Umbilical cord (tissue), 2 donors: Measurements from ENCODE around the gene MARCHF9. TPM values are rescaled to one million over a fixed set of nuclear protein-coding genes. Genes with fewer than 3 reads are reported as not detected.
A peak's percentile ranks its signal among the peaks of the same experiment; 100 is the strongest.

Source experiments
- DNase-seq: peaks from one replicate; pipeline ENCODE4 v3.0.0-alpha.2; 2015; ENCODE audit warnings: low spot score
- total RNA-seq: library from RNA; depleted of rRNA; stranded (reverse); fragments of >200 nt; gene quantifications from one replicate; pipeline ENCODE4 v1.2.3, GENCODE V29; 2014; ENCODE audit warnings: low replicate concordance; ENCODE audit not compliant: insufficient read depth

The MARCHF9 gene
- total RNA-seq, 1 donor from 2014 or later, result 7.7 TPM

DNA sequence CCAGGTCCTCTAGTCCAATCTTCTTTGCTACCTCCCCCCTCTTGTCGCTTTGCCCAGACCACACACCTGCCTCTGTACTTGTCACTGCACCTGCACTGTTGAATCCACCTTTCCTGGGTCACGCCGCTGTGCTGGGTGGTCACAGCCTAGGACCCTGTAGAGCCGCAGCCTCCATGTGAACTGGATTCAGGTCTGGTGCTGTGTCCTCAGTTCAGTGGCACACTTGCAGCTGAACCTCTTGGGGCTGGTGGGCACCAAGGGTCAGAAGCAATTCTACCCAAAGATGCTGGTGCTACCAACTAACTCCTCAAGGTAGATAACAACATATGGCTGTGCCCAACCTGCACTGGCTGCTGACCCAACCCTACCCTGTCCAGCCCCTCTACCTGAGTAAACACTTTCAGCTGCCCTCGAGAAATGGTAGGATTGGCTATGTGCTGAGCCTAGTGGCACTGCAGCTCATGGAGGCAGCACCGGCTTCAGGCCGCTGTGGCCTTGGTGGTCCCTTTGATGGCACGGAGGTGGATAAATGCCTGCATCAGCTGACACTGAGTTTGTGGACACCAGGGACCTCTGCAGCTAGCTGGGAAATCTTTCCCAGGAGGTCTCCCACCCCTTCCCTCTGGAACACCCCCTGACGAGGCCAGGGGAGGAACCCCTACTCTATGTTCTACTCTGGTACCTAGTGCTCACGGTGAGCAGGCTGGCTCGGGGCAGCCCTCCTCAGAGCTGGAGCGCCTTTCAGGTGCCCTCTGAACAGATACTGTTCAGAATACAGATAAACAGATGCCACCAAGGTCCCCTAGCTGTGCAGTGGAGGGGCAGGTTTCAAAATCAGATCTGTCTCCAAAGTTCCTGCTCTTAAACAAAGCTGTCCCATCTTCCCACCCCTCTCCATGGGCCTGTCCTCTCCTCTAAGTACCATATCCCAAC lies 30.6 kb upstream of the MARCHF9 start:
- DNase-seq, result no peak

DNA sequence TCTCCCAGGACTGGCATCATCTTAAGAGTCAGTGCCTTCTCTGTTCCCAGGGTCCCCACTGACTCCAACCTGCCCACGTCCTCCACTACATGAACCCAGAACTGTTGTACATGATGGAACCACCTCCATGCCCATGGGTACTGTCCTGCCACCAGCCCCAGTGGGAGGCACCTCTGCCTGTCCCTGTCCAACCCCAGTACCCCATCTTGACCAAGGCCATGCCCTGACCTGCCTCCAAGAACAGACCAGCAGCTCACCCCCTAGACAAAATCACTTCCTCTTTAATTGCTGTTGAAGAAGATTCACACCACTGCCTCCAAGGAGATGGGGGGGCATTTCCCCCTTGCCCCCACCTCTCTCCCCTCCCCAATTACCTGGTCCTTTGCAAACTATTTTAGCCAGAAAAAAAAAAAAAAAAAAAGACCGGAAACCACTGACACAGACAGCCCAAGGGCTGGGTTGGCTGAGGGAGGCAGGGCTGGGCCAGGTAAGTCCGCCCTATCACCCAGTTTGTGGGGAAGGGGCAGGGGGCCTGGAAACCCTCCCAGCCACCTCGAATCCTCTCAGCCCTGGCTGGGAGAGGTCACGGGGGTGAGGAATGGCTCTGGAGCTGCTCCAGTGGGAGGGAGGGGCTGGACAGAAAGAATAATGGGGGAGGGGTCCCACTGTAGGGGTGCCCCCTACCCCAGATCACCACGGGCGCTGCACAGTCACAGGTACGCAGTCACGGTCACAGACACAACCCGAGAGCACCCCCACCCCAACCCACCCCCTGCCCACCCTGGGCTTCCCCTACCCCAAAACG lies 29.8 kb upstream of the MARCHF9 start:
- DNase-seq, result no peak

DNA sequence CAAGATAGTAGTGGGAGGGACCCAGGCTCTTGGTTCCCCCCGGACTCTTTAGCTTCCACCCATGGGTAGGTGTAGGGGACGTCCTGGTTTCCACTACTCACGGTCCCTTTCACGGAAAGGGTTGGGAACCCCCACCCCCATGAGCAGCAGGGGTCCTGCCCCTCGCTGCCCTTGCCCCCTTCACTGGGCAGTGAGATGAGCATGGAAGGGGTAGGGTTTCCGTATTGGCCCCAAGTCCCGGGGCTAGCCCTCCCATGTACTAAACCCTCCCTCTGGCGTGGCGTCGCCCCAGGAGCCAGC lies 29.1 kb upstream of the MARCHF9 start:
- DNase-seq, result no peak

DNA sequence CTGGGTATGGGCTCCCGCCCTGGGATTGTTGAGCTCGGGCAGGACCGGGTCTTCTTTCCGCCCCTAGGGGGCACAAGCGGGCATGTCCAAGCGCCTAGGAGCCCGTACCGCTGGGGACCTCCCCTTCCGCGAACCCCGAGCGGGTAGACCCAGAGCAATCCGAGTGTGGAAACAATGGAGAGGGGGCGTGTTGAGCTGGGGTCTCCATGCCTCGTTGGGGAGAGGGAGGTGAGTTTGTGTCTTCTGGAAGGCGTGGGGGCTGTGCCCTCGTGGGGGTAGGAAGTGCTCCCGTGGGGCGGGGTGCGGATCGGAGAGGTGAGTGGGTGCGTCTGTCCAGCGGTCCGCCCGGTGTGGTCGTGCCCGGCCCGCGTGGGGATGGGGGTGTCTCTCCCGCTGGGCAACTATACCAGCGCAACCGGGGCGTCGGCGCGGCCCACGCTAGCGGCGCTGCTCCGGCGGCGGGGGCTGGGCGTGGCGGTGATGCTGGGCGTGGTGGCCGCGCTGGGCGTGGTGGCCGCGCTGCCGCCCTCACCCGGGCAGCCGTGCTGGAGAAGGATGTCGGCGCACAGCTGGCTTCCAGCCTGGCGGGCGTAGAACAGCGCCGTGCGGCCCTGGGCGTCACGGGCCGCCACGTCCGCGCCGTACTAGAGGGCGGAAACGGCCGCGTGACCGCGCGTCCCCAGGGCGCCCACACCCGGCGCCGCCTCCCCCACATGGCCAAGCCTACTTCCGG lies 28.6 kb upstream of the MARCHF9 start:
- DNase-seq, result peak; percentile 84

DNA sequence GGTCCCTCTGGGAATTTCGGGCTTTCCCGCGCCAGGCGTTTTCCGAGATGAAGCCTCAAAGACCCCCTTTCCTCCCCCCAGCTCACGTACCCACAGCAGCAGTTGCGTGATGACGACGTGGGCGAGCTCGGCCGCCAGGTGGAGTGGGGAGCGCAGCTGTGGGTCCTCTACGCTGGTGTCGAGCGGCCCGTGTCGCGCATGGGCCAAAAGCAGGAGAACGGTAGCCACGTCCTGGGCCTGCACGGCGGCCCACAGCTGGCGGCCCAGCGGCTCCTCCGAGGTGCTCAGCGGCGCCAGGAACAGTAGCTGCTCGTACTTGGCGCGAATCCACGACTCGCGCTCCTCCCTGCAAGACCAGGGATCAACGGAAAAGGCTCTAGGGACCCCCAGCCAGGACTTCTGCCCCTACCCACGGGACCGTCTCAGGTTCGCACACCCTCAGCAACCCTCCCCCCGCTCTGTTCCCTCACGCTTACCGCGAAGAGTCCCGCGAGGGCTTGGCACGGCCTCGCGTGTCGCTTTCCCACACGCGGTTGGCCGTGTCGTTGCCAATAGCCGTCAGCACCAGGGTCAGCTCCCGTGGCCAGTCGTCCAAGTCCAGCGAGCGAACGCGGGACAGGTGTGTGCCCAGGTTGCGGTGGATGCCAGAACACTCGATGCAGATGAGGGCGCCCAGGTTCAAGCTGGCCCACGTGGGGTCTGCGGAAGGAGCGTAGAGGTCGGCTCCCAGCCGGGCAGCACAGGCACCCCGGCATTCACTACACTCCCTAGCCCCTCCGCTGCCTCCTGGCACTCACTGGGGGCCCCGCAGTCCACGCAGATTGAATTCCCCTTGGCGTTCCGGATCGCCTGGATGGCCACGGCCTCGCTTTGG lies 27.8 kb upstream of the MARCHF9 start:
- DNase-seq, result no peak

DNA sequence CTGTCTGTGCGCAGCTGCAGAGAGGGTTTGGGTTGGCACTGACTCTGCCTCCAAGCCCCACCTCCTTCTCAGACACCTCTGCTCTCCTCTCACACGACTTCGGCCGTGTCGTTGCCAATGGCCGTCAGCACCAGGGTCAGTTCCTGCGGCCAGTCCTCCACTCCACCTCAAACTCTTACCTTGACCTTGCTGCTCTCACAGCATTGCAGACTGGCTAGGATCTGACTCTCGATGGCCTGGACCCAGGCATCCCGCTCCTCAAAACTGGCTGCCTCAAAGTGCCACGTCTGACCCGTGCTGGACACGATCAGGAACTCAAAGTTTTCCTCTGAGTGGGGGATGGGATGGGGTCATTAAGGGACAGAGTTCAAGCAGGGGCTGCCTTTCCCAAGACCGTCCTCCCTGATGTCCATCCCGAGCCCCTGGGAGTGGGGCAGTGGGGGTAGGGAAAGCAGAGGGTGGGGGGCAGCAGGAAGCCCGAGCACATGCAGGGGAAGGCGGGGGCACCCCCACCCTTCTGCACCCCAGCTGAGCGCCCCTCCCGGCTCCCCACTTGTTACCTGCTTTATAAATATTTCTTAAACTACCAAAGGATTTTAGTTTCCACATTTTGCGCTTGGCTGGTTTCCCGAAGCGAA lies 27.0 kb upstream of the MARCHF9 start:
- no peak for DNase-seq

DNA sequence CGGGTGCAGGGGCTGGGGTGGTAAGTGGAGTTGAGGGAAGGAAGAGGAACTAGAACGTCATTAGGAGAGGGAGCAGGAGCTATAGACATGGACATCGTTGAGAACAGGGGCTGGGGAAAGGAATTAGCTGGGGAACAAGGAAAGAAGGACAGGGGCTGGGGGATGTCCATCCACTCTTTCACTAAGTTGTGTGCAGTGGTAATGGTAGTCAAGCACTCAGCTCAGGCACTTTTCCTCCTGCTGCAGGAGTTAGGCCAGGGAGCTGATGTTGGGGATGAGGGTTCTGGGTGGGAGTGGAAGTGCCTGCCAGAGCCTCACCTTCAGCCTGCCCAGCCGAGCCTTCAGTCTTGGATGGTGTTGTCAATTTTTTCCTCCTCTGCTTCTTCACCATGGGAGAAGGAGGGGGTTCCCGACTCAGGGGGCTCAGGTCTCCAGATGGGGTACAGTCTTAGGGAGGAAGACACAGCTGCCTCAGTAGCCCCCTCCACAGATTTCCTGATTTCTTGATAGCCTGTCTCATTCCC lies 25.5 kb upstream of the MARCHF9 start:
- DNase-seq, result no peak

DNA sequence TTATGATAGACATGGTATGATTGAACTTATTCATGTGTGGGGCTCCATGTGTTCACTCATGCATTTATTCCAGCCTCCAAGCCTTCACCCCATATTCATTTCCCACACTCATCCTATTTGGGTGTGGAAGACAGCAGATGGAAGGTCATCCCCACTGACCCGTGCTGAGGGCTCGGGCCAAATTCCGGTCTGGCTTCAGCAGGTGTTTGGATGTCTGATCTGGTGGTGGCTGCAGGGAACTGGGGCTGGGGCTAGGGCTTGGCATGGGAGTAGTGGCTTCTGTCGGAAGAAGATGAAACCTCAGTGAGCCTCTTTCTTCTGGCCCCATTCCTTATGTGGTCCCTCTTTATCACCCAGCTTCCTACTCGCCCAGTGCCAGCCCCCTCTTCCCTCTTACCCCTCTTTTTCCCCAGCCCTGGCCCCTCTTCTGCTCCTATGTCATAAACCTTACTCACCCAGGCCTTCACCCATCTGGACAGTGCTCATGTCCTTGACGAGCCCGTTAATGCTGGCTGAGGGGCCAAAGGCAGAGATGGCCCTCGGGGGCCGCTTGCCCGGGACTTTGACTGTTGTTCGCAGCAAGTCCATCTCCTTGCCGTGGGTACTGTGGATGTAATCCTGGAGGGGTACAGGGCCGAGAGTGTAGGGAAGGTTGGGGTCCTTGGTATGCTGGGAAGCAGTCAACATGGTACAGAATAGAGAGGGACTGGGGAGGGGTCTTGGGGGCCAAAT lies 24.4 kb upstream of the MARCHF9 start:
- DNase-seq, result peak; percentile 0

DNA sequence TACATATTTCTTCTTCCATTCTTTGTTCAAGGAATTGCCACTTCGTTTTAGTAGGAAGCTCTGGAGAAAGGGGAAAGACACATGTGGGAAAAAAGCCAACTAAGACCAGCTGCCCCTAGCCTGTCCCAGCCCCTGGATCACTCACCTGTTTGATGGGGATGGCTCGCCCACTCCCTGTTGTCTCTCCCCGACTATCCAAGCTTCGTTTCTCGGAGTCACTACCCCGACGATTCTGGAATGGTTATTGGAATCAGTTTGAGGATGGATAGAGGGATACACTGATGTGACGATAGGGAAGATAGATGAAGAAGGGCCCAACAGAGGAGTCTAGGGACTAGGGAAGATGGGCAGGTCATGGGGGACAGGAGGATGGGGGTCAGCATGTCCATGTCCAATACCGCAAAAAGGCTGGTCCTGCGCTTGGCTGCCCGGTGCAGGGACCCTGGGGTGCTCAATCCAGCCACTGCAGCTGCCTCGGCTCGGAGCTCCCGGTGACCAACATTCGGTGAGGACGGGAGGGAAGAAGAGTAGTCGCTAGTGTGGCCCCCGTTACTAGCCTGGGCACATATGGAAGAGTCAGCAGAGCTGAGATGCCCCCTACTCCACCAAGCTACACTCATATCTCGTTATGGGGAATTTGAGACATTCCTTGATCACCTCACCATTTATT lies 23.4 kb upstream of the MARCHF9 start:
- no peak for DNase-seq

DNA sequence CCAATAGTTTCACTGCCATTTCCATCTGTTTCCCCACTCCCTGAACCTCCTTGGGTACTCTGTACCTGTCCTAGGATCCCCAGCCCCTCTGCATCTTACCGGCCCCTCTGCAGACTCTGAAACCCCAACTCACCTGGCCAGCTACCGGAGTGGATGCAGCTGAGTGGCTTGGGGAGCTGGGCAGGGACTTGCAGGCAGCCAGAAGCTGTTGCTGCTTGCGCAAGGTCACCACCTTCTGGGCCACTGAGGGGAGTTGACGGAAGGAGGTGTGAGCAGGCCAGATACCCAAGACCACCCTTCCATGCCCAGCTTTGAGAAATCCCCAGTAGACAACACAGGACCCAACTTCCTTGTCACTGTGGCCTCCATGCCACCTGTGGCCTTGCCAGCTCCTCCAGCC lies 22.6 kb upstream of the MARCHF9 start:
- DNase-seq, result no peak

DNA sequence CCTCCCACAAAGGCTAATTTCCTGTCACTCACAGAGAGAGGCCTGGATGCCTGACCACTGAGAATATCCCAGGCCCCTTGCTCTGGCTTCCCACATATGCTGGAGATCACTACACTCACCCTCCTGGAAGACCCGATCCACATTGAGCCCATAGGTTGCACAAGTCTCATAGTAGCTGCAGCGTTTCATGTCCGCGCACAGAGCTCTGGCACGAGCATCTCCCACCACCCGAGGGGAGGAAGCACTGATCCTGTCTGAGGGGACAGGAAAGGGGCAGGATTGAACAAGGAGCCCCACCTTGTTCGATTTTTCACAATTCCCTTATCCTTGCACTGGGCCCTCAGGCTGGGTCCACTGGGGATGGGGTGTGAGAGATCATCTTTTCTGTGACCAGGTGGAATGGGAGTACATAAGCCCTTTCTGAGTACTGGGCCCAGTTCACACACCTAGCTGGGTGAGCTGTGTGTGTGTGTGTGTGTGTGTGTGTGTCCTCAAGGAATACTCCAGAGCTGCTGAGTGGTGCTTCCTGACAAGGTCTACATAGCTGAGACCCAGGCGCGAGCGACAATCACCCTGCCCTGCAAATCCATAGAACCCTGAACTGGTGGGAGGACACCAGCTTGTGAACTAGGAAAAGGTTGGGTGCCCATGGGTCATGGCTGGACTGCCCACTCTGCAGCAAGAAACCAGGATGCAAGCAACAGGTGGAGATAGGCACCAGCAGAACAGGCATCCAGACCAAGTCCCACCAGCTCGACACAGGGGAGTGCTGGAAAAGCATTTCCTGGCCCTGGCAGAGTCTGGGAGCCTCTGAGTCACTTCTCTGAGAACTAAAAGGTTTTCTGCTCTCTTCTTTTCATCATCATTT lies 21.9 kb upstream of the MARCHF9 start:
- no peak for DNase-seq

DNA sequence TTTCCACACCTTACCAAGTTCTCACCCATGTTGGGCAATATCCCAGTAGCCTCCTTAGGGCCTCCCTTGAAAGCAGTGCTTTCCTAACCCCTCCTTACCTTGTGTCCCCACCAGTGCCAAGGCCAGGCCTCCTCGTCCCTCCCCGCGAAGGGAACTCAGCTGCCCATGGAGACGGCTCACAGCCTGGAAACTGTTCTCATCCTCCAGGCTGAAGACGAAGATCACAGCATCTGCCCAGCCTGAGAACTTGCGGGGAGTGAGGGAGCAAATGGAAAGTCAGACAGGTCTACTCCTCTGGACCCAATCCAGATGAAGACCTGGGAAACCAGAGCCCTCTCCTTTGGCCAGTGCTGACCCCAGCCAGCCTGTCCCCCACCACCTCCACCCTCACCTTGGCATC lies 21.0 kb upstream of the MARCHF9 start:
- DNase-seq, result no peak

DNA sequence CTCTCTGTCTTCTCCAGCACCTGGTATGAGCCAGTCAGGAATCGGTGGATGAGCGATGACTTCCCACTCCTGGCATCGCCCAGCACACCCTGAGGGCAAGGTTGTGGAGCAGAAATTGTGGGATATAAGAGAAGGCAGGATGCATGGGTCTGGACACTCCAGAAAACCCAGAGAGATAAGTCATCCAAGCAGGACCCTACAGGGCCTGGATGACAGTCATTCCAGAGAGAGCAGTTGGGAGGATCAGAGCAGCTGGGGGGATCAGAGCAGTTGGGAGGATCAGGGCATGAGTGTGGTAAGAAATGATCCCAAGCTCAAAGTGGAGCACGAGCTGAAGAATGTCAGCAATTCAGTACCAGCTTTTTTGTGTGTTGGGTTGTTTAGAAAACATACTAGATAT lies 20.3 kb upstream of the MARCHF9 start:
- DNase-seq, result no peak

DNA sequence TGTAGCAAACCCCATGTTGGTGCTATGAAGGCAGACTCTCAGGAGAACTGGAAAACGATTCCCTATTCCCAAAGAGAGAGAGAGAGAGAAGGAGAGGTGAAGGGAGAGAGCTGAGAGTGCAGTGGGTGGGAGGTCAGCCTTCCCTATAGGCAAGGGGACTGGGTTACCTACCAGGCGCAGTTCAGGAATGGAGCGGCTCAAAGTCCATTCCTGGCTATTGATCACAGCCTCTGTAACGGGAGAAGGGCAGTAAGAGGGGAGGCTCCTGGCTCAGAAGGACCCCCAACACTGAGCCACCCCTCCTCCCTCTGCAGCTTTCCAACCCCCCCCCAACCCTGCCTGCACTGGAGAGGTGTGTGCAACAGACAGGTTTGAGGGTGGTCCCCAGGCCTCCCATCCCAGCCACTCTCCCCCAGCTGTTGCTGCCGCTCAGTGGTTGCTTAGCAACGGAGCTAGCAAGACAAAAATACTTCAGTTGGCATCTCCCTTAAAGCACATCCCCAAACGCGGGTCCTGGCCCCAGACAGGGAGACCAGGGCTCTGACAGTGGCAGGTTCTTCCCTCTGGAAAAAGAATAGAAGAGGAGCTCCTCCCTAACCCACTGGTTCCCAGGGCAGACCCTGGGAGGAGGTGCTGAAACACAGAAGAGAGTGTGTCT lies 19.6 kb upstream of the MARCHF9 start:
- no peak for DNase-seq

DNA sequence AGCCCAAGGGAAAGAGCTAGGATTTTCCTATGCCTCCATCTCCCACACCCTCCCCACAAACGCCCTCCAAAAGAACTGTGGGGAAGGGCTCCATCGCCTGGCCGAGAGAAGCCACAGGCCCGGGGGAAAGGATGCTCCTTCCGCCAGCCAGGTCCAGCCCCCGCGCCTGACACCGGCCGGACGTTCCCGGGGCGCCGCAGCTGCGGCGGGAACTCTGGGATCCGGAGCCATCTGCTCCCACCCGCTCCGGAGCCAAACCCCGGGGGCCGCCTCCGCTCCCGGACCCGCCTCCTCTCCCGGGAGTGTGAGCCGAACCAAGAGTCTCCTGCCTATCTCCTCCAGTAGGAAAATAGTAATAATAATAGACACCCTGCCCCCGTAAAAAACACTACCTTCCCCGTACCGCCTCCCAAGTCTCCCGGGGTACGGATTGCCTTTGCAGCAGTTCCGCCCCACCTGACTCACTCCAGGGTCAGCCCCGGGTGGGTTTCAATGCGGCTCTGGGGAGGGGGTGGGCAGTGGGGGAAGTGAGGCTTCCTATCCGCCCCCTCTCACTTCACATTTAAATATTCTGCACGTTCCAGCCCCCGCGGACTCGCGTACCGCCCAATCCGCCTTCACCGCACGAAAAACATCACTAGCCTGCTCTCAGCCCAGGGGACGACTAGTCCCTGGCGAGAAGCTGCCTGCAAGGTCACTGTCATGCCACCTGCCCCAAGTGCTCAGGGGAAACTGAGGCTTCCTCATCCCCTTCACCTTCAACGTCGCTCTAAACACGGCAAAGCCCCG lies 18.8 kb upstream of the MARCHF9 start:
- DNase-seq, result no peak

DNA sequence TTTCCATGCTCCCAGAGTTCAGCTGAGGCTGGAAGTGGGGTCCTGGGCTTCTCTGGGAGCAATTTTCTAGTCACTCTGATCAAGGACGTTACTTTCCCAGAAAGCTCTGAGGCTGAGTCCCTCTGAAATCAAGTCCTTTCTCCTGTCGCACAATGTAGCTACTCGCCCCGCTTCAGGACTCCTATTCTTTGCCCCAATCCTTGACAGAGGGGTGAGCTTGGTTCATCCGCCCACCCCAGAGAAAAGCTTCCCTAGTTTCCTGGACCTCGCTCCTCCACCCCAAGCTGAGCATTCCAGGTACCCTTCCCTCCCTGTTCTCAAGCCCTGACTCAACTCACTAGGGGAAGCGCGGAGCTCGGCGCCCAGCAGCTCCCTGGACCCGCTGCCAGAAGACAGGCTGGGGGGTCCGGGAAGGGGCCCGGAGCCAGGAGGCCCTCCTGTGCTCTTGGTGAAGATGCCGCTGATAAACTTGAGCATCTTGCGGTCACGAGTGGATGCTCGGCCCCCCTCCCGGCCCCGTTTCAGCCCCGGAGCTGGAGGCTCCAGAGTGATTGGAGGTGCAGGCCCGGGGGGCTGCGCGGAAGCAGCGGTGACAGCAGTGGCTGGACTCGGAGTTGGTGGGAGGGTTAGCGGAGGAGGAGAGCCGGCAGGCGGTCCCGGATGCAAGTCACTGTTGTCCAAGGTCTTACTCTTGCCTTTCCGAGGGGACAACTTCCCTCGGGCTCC lies 18.0 kb upstream of the MARCHF9 start:
- DNase-seq, result no peak
